Fibroblast of lung (primary cell): Measurements from ENCODE around the gene ARMC2. TPM values are rescaled to one million over a fixed set of nuclear protein-coding genes. Genes with fewer than 3 reads are reported as not detected.

Source experiments
- DNase-seq, 2 donors: peaks; one replicate each; pipeline versions ENCODE4 v3.0.0 to v3.0.0-alpha.2; 2010; ENCODE audit warnings: low read depth in 2 of 2
- H2AFZ ChIP-seq: 2 replicates; pipeline ENCODE4 v1.5.1; 2012; ENCODE audit warnings: low read length, control low read depth, inconsistent platforms
- H3K27ac ChIP-seq: 2 replicates; pipeline ENCODE4 v1.5.1; 2011; ENCODE audit warnings: low read length, control low read depth; ENCODE audit not compliant: insufficient read depth
- H3K27me3 ChIP-seq: 2 replicates; pipeline ENCODE4 v1.5.1; 2011; ENCODE audit warnings: mild to moderate bottlenecking, low read length; ENCODE audit not compliant: control insufficient read depth, insufficient read depth
- H3K36me3 ChIP-seq: 2 replicates; pipeline ENCODE4 v1.5.1; 2011; ENCODE audit warnings: low read length; ENCODE audit not compliant: control insufficient read depth, insufficient read depth
- H3K4me1 ChIP-seq: 2 replicates; pipeline ENCODE4 v1.5.1; 2011; ENCODE audit warnings: low read length; ENCODE audit not compliant: control insufficient read depth, insufficient read depth; ENCODE audit errors: extremely low read depth
- H3K4me2 ChIP-seq: 2 replicates; pipeline ENCODE4 v1.5.1; 2011; ENCODE audit warnings: low read length, control low read depth; ENCODE audit not compliant: insufficient read depth; ENCODE audit errors: extremely low read depth
- H3K4me3 ChIP-seq, 4 experiments: fragments of 200-600 bp in 1 of 4; sonication (generic) in 1 of 4; replicated peaks in 1 of 4; 2 replicates each; pipeline ENCODE4 v1.5.1; 2011 to 2016; ENCODE audit warnings: low read length in 4 of 4, low read depth in 3 of 4, mild to moderate bottlenecking in 3 of 4, control low read depth in 2 of 4, inconsistent platforms in 1 of 4, mixed read lengths in 1 of 4; ENCODE audit not compliant: insufficient read depth in 1 of 4; ENCODE audit errors: control extremely low read depth in 1 of 4
- H3K79me2 ChIP-seq: 2 replicates; pipeline ENCODE4 v1.5.1; 2012; ENCODE audit warnings: mild to moderate bottlenecking, low read length, inconsistent platforms; ENCODE audit not compliant: control insufficient read depth, insufficient read depth
- H3K9ac ChIP-seq: 2 replicates; pipeline ENCODE4 v1.5.1; 2011; ENCODE audit warnings: mild to moderate bottlenecking, low read length, control low read depth; ENCODE audit not compliant: insufficient read depth
- H3K9me3 ChIP-seq: 2 replicates; pipeline ENCODE4 v1.5.1; 2012; ENCODE audit warnings: low read depth, low read length; ENCODE audit not compliant: control insufficient read depth, insufficient read depth
- H4K20me1 ChIP-seq: 2 replicates; pipeline ENCODE4 v1.5.1; 2011; ENCODE audit warnings: low read length; ENCODE audit not compliant: control insufficient read depth, insufficient read depth; ENCODE audit errors: extremely low read depth
- EZH2 ChIP-seq: IDR thresholded peaks from 2 replicates; pipeline ENCODE4 v1.5.1; 2012; ENCODE audit warnings: low read length, control low read depth, mild to moderate bottlenecking; ENCODE audit errors: missing control alignments
- polyA plus RNA-seq, 2 donors: library from polyadenylated mRNA; depleted of rRNA in 1 of 2; stranded (reverse) in 1 of 2; unstranded in 1 of 2; fragments of >200 nt; gene quantifications; 2 replicates each; pipeline ENCODE4 v1.2.1, GENCODE V29; 2011 to 2012; ENCODE audit warnings: missing spikeins in 1 of 2
- total RNA-seq: library from RNA; depleted of rRNA; stranded (reverse); fragments of >200 nt; gene quantifications from 2 replicates; pipeline ENCODE4 v1.2.1, GENCODE V29; 2014
- TF ChIP-seq, protein P1 (sequence below), 2 donors: IDR thresholded peaks in 1 of 2; conservative IDR thresholded peaks in 1 of 2; 1 replicate in 1 of 2; 2 replicates in 1 of 2; pipeline ENCODE4 v1.5.1; 2011 to 2012; ENCODE audit warnings: low read length in 2 of 2, control low read depth in 1 of 2, inconsistent platforms in 1 of 2, low read depth in 1 of 2, mild to moderate bottlenecking in 1 of 2

The ARMC2 gene
- total and polyA plus RNA-seq, 2 donors (not counting 1 experiment from before 2014, with no cell fraction given), result 4.0 to 6.2 TPM

DNA sequence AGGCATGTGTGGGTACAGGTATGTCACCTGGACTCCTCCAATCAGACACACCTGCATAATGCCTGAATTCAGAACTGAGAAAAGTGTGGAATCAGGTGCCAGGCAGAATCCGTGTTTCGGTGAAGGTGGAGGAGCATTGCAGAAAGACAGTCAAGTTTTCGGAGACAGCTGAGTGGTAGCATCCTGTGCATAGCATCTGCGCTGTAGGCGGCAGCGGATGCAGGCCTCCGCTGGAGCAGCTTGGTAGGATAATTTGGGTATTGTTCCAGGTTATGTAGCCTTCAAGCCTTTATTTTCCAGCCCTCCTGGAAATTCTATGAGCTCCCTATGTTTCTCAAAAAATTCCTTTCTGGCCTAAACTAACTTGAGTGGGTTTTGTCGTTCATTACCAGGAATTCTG lies 15.5 kb upstream of the ARMC2 start:
- Histone ChIP-seq H2AFZ (no peak overlapping the region), H4K20me1 (no peaks in the 10 kb centered on the region), H3K9ac (no peak overlapping the region), H3K79me2 (no peaks in the 10 kb centered on the region), H3K27ac (no peak overlapping the region), H3K27me3 (no peaks in the 10 kb centered on the region), H3K9me3 (no peaks in the 10 kb centered on the region), H3K4me1 (no peaks in the 10 kb centered on the region), H3K36me3 (no peaks in the 10 kb centered on the region), H3K4me3 (no peak overlapping the region), H3K4me2 (no peak overlapping the region)
- DNase-seq, result no peak
- TF ChIP-seq, protein P1, sequence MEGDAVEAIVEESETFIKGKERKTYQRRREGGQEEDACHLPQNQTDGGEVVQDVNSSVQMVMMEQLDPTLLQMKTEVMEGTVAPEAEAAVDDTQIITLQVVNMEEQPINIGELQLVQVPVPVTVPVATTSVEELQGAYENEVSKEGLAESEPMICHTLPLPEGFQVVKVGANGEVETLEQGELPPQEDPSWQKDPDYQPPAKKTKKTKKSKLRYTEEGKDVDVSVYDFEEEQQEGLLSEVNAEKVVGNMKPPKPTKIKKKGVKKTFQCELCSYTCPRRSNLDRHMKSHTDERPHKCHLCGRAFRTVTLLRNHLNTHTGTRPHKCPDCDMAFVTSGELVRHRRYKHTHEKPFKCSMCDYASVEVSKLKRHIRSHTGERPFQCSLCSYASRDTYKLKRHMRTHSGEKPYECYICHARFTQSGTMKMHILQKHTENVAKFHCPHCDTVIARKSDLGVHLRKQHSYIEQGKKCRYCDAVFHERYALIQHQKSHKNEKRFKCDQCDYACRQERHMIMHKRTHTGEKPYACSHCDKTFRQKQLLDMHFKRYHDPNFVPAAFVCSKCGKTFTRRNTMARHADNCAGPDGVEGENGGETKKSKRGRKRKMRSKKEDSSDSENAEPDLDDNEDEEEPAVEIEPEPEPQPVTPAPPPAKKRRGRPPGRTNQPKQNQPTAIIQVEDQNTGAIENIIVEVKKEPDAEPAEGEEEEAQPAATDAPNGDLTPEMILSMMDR (conservative IDR thresholded peaks at IDR 0.05 in 1 of 2, IDR thresholded peaks at IDR 0.05 in 1 of 2; ENCODE audit: low read depth in 1 of 2, low read length in 2 of 2), result no peak
- TF ChIP-seq EZH2, result no peak

DNA sequence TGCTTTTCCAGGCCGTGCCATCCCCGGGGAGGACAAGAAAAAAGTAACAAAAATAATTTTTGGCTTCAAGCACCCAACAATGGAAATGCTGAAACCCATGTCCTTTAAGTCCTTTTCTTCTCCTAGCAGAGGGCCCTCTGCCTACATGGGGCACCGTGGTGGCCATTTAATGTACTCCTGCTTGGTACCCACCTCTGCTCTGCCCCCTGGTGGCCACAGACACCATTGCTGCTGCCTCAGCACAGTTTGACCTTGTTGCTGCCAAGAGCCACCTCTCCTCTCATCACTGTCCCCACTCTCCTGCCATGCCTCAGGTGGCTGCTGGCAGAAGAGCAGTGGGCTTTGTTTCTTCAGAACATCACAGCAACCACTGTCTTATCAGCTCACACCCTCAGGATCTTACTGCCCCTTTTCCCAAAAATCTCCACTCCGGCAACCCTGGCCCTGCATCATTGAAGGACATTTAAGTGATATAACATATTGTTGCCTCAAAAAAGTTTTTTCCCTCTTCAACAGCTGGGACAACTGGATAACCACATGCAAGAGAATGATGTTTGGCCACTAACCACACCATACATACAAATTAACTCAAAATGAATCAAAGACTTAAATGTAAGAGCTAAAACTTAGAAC lies 12.9 kb upstream of the ARMC2 start:
- Histone ChIP-seq H3K4me3 (no peak overlapping the region), H3K9me3 (no peaks in the 10 kb centered on the region), H3K27ac (no peak overlapping the region), H3K4me1 (no peaks in the 10 kb centered on the region), H3K27me3 (no peaks in the 10 kb centered on the region), H3K79me2 (no peaks in the 10 kb centered on the region), H4K20me1 (no peaks in the 10 kb centered on the region), H3K36me3 (no peaks in the 10 kb centered on the region), H2AFZ (no peak overlapping the region), H3K9ac (no peak overlapping the region), H3K4me2 (no peak overlapping the region)
- TF ChIP-seq, protein P1 (conservative IDR thresholded peaks at IDR 0.05 in 1 of 2, IDR thresholded peaks at IDR 0.05 in 1 of 2; ENCODE audit: low read depth in 1 of 2, low read length in 2 of 2), result peak; percentile 79 to 94
- no peak for TF ChIP-seq EZH2
- DNase-seq, result peak; percentile 66 to 82

DNA sequence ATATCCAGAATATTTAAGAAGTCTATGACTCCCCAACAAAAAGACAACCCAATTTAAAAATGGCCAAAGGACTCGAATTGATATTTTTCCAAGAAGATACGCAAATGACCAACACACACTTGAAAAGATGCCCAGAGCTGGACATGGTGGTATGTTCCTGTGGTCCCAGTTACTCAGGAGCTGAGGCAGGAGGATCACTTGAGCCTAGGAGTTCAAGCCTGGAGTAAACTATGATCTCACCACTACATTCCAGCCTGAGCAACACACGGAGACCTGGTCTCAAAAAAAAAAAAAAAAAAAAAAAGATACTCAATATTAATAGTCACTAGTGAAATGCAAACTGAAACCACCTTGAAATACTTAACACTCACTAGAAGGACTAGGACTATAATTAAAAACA lies 12.2 kb upstream of the ARMC2 start:
- no peak overlapping the region for H3K27ac ChIP-seq
- H2AFZ ChIP-seq, result no peak overlapping the region
- no peaks in the 10 kb centered on the region for H3K79me2 ChIP-seq
- TF ChIP-seq, protein P1 (conservative IDR thresholded peaks at IDR 0.05 in 1 of 2, IDR thresholded peaks at IDR 0.05 in 1 of 2; ENCODE audit: low read depth in 1 of 2, low read length in 2 of 2), result no peak
- TF ChIP-seq EZH2, result no peak
- no peaks in the 10 kb centered on the region for H3K4me1 ChIP-seq
- no peak overlapping the region for H3K9ac ChIP-seq
- H3K4me3 ChIP-seq, result no peak overlapping the region
- no peaks in the 10 kb centered on the region for H3K9me3 ChIP-seq
- no peaks in the 10 kb centered on the region for H3K36me3 ChIP-seq
- no peaks in the 10 kb centered on the region for H3K27me3 ChIP-seq
- DNase-seq, result peak in 1 of 2 donors; percentile 63
- H3K4me2 ChIP-seq, result no peak overlapping the region
- no peaks in the 10 kb centered on the region for H4K20me1 ChIP-seq
